MCF 10A (cell line): ENCODE results near the gene PGBD5. TPM values are rescaled to one million over a fixed set of nuclear protein-coding genes. Genes with fewer than 3 reads are reported as not detected.

Experiments
- BruUV-seq: library from RNA; stranded (reverse); fragments of 400-500 nt; replicated peaks from 2 replicates; lab custom pipeline; 2021; lab: Mats Ljungman, UMichigan
- CTCF ChIA-PET: fragments of 300-600 bp; sonication (Branson Sonifier 250); formaldehyde crosslinking; extraction: SDS; loops from one replicate; lab custom pipeline; 2021; ENCODE audit warnings: antibody characterized with exemption, inconsistent platforms; lab: Yijun Ruan, JAX
- POLR2A ChIA-PET: fragments of 300-600, 350-650 bp; sonication (Branson Sonifier 250); formaldehyde crosslinking; extraction: SDS; loops from one replicate; lab custom pipeline; 2020; ENCODE audit warnings: antibody characterized with exemption, inconsistent platforms; lab: Yijun Ruan, JAX
- DNase-seq: peaks from one replicate; pipeline ENCODE4 v3.0.0-alpha.2; 2018; ENCODE audit not compliant: unreplicated experiment
- H3K27ac Mint-ChIP-seq: one replicate; pipeline ENCODE4 v1.8.0; 2022; ENCODE audit warnings: mild to moderate bottlenecking, low read depth, mixed read lengths; ENCODE audit not compliant: unreplicated experiment
- H3K27me3 Mint-ChIP-seq: one replicate; pipeline ENCODE4 v1.8.0; 2022; ENCODE audit warnings: mixed read lengths; ENCODE audit not compliant: insufficient read depth, unreplicated experiment
- H3K36me3 Mint-ChIP-seq: one replicate; pipeline ENCODE4 v1.8.0; 2022; ENCODE audit warnings: mild to moderate bottlenecking, moderate library complexity, mixed read lengths; ENCODE audit not compliant: insufficient read depth, unreplicated experiment
- H3K4me1 Mint-ChIP-seq: one replicate; pipeline ENCODE4 v1.8.0; 2022; ENCODE audit warnings: mixed read lengths; ENCODE audit not compliant: insufficient read depth, unreplicated experiment
- H3K4me3 Mint-ChIP-seq: one replicate; pipeline ENCODE4 v1.8.0; 2022; ENCODE audit warnings: mild to moderate bottlenecking, moderate library complexity, mixed read lengths; ENCODE audit not compliant: unreplicated experiment
- H3K9me3 Mint-ChIP-seq: one replicate; pipeline ENCODE4 v1.8.0; 2022; ENCODE audit warnings: mixed read lengths; ENCODE audit not compliant: unreplicated experiment
- intact Hi-C: fragments of 100-400 bp; cut with micrococcal nuclease; formaldehyde crosslinking; loops from 2 replicates; pipeline ENCODE4 v1.14.1; 2022
- total RNA-seq: library from RNA; stranded (reverse); gene quantifications from 2 replicates; pipeline ENCODE4 v1.2.3, GENCODE V29; 2022
- TF ChIP-seq, protein P1 (sequence below): fragments of 200-600 bp; IDR thresholded peaks from one replicate; pipeline ENCODE4 v1.8.0; 2022; ENCODE audit warnings: antibody characterized with exemption, mild to moderate bottlenecking; ENCODE audit not compliant: unreplicated experiment

Gene PGBD5
- total RNA-seq, 1 experiment from 2014 or later, result 1.2 TPM

DNA sequence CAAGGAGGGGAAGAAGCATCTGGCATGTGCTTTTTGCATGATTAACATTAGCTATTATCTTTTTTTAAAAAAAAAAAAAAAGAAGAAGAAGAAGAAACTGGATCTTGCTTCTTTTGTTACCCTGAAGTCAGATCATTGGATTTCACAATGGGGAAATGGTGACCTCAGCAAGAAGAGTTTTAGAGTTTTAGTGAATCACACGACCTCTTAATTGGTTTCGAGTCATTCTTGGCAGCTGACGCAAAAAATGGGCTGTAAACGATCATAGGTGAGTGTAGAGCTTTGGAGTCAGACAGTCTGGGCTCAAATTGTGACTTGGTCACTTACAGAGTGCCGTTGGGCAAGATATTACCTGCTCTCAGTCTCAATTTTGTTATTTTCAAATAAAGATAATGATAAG, 33.3 kb upstream of the PGBD5 start:
- H3K27ac Mint-ChIP-seq, result peak overlapping the region; percentile 75
- no peaks in the 10 kb centered on the region for H3K27me3 Mint-ChIP-seq
- POLR2A ChIA-PET, result interaction anchor here (0.5 to 3.1 kb wide), 11 partner anchors 16 to 874 kb away, joined by 3 to 27 read pairs (median 4); partner anchors contain the start of genes COG2 and PGBD5
- TF ChIP-seq, protein P1, sequence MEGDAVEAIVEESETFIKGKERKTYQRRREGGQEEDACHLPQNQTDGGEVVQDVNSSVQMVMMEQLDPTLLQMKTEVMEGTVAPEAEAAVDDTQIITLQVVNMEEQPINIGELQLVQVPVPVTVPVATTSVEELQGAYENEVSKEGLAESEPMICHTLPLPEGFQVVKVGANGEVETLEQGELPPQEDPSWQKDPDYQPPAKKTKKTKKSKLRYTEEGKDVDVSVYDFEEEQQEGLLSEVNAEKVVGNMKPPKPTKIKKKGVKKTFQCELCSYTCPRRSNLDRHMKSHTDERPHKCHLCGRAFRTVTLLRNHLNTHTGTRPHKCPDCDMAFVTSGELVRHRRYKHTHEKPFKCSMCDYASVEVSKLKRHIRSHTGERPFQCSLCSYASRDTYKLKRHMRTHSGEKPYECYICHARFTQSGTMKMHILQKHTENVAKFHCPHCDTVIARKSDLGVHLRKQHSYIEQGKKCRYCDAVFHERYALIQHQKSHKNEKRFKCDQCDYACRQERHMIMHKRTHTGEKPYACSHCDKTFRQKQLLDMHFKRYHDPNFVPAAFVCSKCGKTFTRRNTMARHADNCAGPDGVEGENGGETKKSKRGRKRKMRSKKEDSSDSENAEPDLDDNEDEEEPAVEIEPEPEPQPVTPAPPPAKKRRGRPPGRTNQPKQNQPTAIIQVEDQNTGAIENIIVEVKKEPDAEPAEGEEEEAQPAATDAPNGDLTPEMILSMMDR, result no peak
- H3K4me3 Mint-ChIP-seq, result no peak overlapping the region
- H3K4me1 Mint-ChIP-seq, result peaks cover 26% of the 10 kb centered on the region
- intact Hi-C loops, result loop anchor here (2.0 kb wide), 1 partner anchor 33 kb away; the partner anchor contains the start of gene PGBD5
- BruUV-seq, result no TSS peak
- H3K9me3 Mint-ChIP-seq, result no peaks in the 10 kb centered on the region
- CTCF ChIA-PET, result interaction anchor here (0.5 to 1.1 kb wide), 3 partner anchors 13 to 896 kb away, joined by 3 to 4 read pairs (median 4); no protein-coding TSS in a partner anchor
- peak; percentile 100 for DNase-seq
- H3K36me3 Mint-ChIP-seq, result no peaks in the 10 kb centered on the region

DNA sequence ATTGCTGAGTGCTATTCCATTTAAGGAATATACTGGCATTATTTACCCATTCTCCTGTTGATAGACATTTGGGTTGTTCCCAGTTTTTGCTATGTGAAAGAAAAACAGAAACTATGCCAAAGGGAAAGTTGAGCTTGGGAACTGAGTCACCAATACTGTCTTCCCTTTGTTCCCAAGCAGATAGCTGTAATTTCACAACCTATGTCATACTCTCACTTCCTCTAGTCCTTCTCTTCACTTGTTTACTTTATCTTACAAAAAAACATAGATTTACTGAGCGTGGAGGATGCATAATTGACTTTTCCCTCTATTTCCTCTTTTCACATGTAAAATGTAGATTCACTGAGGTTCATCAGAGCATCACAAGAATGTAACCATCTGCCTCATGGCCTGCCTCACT, 32.4 kb upstream of the PGBD5 start:
- intact Hi-C loops, result loop anchor here (1.0 to 2.0 kb wide), 2 partner anchors 32 to 98 kb away; partner anchors contain the start of gene PGBD5
- POLR2A ChIA-PET, result interaction anchor here (0.6 to 3.1 kb wide), 16 partner anchors 27 to 1248 kb away, joined by 3 to 27 read pairs (median 3); partner anchors contain the start of genes COG2 and PGBD5
- no TSS peak for BruUV-seq
- TF ChIP-seq, protein P1, result no peak
- peaks cover 26% of the 10 kb centered on the region for H3K4me1 Mint-ChIP-seq
- H3K9me3 Mint-ChIP-seq, result no peaks in the 10 kb centered on the region
- H3K4me3 Mint-ChIP-seq, result peak overlapping the region; percentile 0
- CTCF ChIA-PET, result interaction anchor here (0.7 to 1.6 kb wide), 7 partner anchors 14 to 763 kb away, joined by 3 to 5 read pairs (median 3); partner anchors contain the start of gene PGBD5
- H3K27ac Mint-ChIP-seq, result peak overlapping the region; percentile 75
- H3K27me3 Mint-ChIP-seq, result no peaks in the 10 kb centered on the region
- DNase-seq, result peak; percentile 99
- H3K36me3 Mint-ChIP-seq, result no peaks in the 10 kb centered on the region

DNA sequence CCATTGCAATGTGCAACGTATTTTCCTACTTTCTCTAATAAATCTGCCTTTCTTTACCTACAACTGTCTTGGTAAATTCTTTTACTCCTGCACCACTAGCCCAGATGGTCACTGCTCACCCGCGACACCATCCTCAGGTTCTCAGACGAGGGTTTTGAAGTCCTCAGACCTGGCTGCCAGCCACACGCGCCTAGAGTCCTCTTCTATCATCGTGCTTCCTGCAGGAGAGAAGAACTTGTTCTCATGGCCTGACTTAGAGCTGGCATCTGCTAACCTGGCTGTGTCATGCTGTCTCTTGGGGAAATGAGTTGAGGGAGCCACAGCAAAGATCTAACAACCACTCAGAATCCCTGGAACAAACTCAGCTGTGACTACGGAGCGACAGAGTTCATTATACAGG, 30.3 kb upstream of the PGBD5 start:
- Mint-ChIP-seq H3K4me3 (no peak overlapping the region), H3K27ac (no peak overlapping the region), H3K9me3 (no peaks in the 10 kb centered on the region), H3K27me3 (no peaks in the 10 kb centered on the region), H3K36me3 (no peaks in the 10 kb centered on the region), H3K4me1 (peaks cover 26% of the 10 kb centered on the region)
- no TSS peak for BruUV-seq
- CTCF ChIA-PET, result interaction anchor here (0.6 to 1.5 kb wide), 2 partner anchors 15 to 187 kb away, joined by 4 read pairs; no protein-coding TSS in a partner anchor
- TF ChIP-seq, protein P1, result no peak
- intact Hi-C loops, result no loop called here
- no peak for DNase-seq
- POLR2A ChIA-PET, result interaction anchor here (3.1 kb wide), 1 partner anchor 186 kb away, joined by 18 read pairs; the partner anchor contains the start of gene COG2

DNA sequence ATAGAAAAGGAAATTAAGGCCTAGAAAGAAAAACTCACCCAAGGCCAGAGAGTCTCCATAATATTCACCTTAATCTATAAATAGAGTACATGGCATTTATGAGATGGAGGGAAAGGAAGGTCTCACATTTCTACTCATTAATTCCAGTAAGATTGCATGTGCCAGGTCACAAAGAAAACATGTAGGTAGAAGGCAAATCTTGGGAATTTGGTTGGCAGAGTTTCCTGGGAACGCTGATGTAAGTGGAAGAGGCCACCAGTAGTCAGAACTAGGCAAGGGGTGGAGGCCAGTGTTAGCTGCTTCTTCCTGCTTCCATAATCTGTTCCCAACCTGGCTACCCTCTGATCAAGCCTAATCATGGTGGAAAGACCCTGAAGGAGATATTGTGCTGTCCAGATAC, 29.2 kb upstream of the PGBD5 start:
- intact Hi-C loops, result no loop called here
- Mint-ChIP-seq H3K4me1 (peaks cover 23% of the 10 kb centered on the region), H3K4me3 (no peak overlapping the region), H3K27ac (no peak overlapping the region), H3K9me3 (no peaks in the 10 kb centered on the region), H3K36me3 (no peaks in the 10 kb centered on the region), H3K27me3 (no peaks in the 10 kb centered on the region)
- DNase-seq, result peak; percentile 55
- ChIA-PET POLR2A (interaction anchor here (0.9 kb wide), 1 partner anchor 46 kb away, joined by 4 read pairs; no protein-coding TSS in a partner anchor), CTCF (interaction anchor here (0.5 to 1.5 kb wide), 5 partner anchors 14 to 144 kb away, joined by 3 to 4 read pairs (median 3); no protein-coding TSS in a partner anchor)
- TF ChIP-seq, protein P1, result no peak
- BruUV-seq, result no TSS peak
